C4-2B (cell line): Measurements from ENCODE around the gene GNG4.

ENCODE experiments used
- H3K27ac ChIP-seq: fragments of 450-650 bp; 2 replicates; pipeline ENCODE4 v1.5.1; 2017
- ZFX ChIP-seq: fragments of 450-650 bp; IDR thresholded peaks from 2 replicates; pipeline ENCODE4 v1.6.1; 2017
- TF ChIP-seq, protein P1 (sequence below): fragments of 450-650 bp; conservative IDR thresholded peaks from 2 replicates; pipeline ENCODE4 v1.5.1; 2017; ENCODE audit warnings: mild to moderate bottlenecking

The GNG4 gene

GRCh38 chr1:235503403-235504121, 146.0 kb downstream of the GNG4 start:
- TF ChIP-seq ZFX, result peak; percentile 74; the same call in 1 of the 2 replicates
- TF ChIP-seq, protein P1, sequence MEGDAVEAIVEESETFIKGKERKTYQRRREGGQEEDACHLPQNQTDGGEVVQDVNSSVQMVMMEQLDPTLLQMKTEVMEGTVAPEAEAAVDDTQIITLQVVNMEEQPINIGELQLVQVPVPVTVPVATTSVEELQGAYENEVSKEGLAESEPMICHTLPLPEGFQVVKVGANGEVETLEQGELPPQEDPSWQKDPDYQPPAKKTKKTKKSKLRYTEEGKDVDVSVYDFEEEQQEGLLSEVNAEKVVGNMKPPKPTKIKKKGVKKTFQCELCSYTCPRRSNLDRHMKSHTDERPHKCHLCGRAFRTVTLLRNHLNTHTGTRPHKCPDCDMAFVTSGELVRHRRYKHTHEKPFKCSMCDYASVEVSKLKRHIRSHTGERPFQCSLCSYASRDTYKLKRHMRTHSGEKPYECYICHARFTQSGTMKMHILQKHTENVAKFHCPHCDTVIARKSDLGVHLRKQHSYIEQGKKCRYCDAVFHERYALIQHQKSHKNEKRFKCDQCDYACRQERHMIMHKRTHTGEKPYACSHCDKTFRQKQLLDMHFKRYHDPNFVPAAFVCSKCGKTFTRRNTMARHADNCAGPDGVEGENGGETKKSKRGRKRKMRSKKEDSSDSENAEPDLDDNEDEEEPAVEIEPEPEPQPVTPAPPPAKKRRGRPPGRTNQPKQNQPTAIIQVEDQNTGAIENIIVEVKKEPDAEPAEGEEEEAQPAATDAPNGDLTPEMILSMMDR, result no peak
- H3K27ac ChIP-seq, result peak overlapping the region; percentile 100

GRCh38 chr1:235502601-235503402, 146.8 kb downstream of the GNG4 start:
- TF ChIP-seq, protein P1, result no peak
- no peak for TF ChIP-seq ZFX

DNA sequence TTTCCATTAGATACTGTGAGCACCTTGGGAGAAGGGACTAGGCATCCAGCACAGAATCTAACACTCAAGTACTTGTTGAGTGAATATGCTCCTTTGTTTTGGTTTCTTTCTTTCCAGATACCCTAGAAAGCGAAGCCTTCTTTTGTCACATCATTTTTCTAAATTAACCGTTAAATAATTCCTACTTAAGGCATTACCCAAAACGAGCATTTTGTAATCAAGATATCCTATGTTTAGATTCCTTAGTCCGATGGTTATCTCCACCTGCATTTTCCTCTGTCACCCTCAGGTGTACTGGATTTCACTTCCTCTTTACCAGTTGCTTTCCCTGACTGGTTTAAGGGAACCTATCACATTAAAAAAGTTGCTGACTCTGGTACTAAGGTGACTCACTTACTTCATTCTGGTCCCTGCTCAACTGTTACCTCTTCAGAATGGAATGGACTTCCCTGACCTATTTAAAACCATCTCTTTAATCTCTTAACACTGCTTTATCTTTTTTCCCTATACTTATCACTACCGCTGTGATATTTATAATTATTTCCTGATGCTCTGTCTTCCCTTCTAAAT, 148.5 kb downstream of the GNG4 start:
- H3K27ac ChIP-seq, result no peak overlapping the region

More at GRCh38 chr1:235502601-235503402, 146.8 kb downstream of the GNG4 start:
- peak overlapping the region; percentile 100 for H3K27ac ChIP-seq

More for the DNA sequence above, 148.5 kb downstream of the GNG4 start:
- TF ChIP-seq, protein P1, result no peak
